Measurements from ENCODE around the gene MIA.
"Not testable (repeated sequence)": the region's sequence is repeated elsewhere in the genome, so short reads cannot be mapped to it uniquely, and the experiment has no call there.

The MIA gene

GRCh38 chr19:40774916-40775631 lies at the start of gene MIA:
Gene MIA (plus strand): TSS chr19:40775521. CDS start chr19:40775543, 22 bp downstream.
- no peak for DNase-seq (ENCODE audit: low spot score)

GRCh38 chr19:40726279-40726678 lies 49.0 kb upstream of the MIA start:
- no peak for DNase-seq (ENCODE audit: low spot score)

- not testable (repeated sequence) for DNase-seq (ENCODE audit: low spot score)
Measured at GRCh38 chr19:40730065-40730464, 45.3 kb upstream of the MIA start.

GRCh38 chr19:40732304-40732703 lies 43.0 kb upstream of the MIA start:
- not testable (repeated sequence) for DNase-seq (ENCODE audit: low spot score)

GRCh38 chr19:40733149-40733548 lies 42.2 kb upstream of the MIA start:
- DNase-seq (ENCODE audit: low spot score): no peak

GRCh38 chr19:40735013-40735771 lies 40.1 kb upstream of the MIA start:
- no peak for DNase-seq (ENCODE audit: low spot score)

- DNase-seq (ENCODE audit: low spot score): no peak
Measured at GRCh38 chr19:40736661-40737060, 38.7 kb upstream of the MIA start.

GRCh38 chr19:40737102-40737644 lies 38.1 kb upstream of the MIA start:
- DNase-seq (ENCODE audit: low spot score): no peak

GRCh38 chr19:40739030-40739839 lies 36.1 kb upstream of the MIA start:
- no peak for DNase-seq (ENCODE audit: low spot score)

GRCh38 chr19:40739871-40740703 lies 35.2 kb upstream of the MIA start:
- DNase-seq (ENCODE audit: low spot score): no peak

GRCh38 chr19:40740747-40741146 lies 34.6 kb upstream of the MIA start:
- no peak for DNase-seq (ENCODE audit: low spot score)

- no peak for DNase-seq (ENCODE audit: low spot score)
Measured at GRCh38 chr19:40741527-40742390, 33.6 kb upstream of the MIA start.

- no peak for DNase-seq (ENCODE audit: low spot score)
Measured at GRCh38 chr19:40742477-40742876, 32.8 kb upstream of the MIA start.

GRCh38 chr19:40742886-40743285 lies 32.4 kb upstream of the MIA start:
- DNase-seq (ENCODE audit: low spot score): no peak

- no peak for DNase-seq (ENCODE audit: low spot score)
Measured at GRCh38 chr19:40743926-40744325, 31.4 kb upstream of the MIA start.

- peak; percentile 43 for DNase-seq (ENCODE audit: low spot score)
Measured at GRCh38 chr19:40744554-40745401, 30.5 kb upstream of the MIA start.

- DNase-seq (ENCODE audit: low spot score): no peak
Measured at GRCh38 chr19:40745402-40745780, 29.9 kb upstream of the MIA start.

GRCh38 chr19:40747536-40747935 lies 27.8 kb upstream of the MIA start:
- no peak for DNase-seq (ENCODE audit: low spot score)

GRCh38 chr19:40750058-40750873 lies 25.1 kb upstream of the MIA start, which contains the start of gene ACTMAP:
Gene ACTMAP (minus strand): TSS chr19:40750477. CDS start chr19:40749803, 674 bp downstream.
- peak; percentile 100 for DNase-seq (ENCODE audit: low spot score)

Measured in hematopoietic multipotent progenitor cell treated with erythropoietin and hydrocortisone succinate and interleukin-3 and kit ligand, for 17 days (in vitro differentiated cells).